ENCODE measurements around the gene EPS15.

DNA sequence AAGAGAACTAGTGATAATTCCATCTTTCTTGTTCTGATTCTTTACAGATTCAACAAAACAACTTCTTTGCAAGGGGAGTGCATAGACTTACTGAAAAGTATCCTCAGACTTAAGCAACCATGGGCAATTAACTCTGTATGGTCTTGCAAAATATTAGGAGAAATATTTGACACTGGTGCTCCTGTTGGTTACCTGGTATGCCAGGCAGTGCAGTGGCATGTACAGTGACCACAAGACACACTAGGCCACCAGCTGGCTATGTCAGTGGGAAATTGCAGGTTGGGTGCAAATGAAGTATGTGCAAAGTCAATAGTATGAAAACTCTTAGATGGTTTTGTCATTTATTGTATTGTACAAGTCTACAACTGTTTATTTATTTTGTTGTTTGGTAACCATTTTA is 34.5 kb downstream of the EPS15 start:
- no peak for TF ChIP-seq CTCF (conservative IDR thresholded peaks at IDR 0.05; ENCODE audit: low read length)
- TF ChIP-seq EZH2phosphoT487 (IDR thresholded peaks at IDR 0.05; ENCODE audit: borderline replicate concordance) = no peak

All from Loucy (cell line).